ENCODE measurements around the gene FZD10.

Gene FZD10

GRCh38 chr12:130179191-130179590 is 16.9 kb downstream of the FZD10 start:
- DNase-seq (ENCODE audit: low read depth in 2 of 2): no peak

- no peak for DNase-seq (ENCODE audit: low read depth in 2 of 2)
Measured at GRCh38 chr12:130179621-130180020, 17.4 kb downstream of the FZD10 start.

- DNase-seq (ENCODE audit: low read depth in 2 of 2): no peak
Measured at GRCh38 chr12:130181211-130181610, 18.9 kb downstream of the FZD10 start.

- no peak for DNase-seq (ENCODE audit: low read depth in 2 of 2)
Measured at GRCh38 chr12:130183585-130184370, 21.5 kb downstream of the FZD10 start.

GRCh38 chr12:130184404-130185090 is 22.3 kb downstream of the FZD10 start:
- DNase-seq (ENCODE audit: low read depth in 2 of 2): no peak

GRCh38 chr12:130185455-130186391 is 23.5 kb downstream of the FZD10 start:
- DNase-seq (ENCODE audit: low read depth in 2 of 2): no peak

GRCh38 chr12:130186651-130187268 is 24.5 kb downstream of the FZD10 start:
- DNase-seq (ENCODE audit: low read depth in 2 of 2): peak; percentile 13 to 18

GRCh38 chr12:130192642-130193345 is 30.5 kb downstream of the FZD10 start:
- DNase-seq (ENCODE audit: low read depth in 2 of 2): no peak

GRCh38 chr12:130194154-130194553 is 31.9 kb downstream of the FZD10 start:
- no peak for DNase-seq (ENCODE audit: low read depth in 2 of 2)

- no peak for DNase-seq (ENCODE audit: low read depth in 2 of 2)
Measured at GRCh38 chr12:130195369-130195768, 33.1 kb downstream of the FZD10 start.

- DNase-seq (ENCODE audit: low read depth in 2 of 2): no peak
Measured at GRCh38 chr12:130195776-130196175, 33.5 kb downstream of the FZD10 start.

GRCh38 chr12:130196827-130197226 is 34.6 kb downstream of the FZD10 start:
- no peak for DNase-seq (ENCODE audit: low read depth in 2 of 2)

- no peak for DNase-seq (ENCODE audit: low read depth in 2 of 2)
Measured at GRCh38 chr12:130198026-130198662, 35.9 kb downstream of the FZD10 start.

- DNase-seq (ENCODE audit: low read depth in 2 of 2): no peak
Measured at GRCh38 chr12:130198663-130199060, 36.4 kb downstream of the FZD10 start.

GRCh38 chr12:130199581-130200390 is 37.5 kb downstream of the FZD10 start:
- no peak for DNase-seq (ENCODE audit: low read depth in 2 of 2)

GRCh38 chr12:130200445-130200844 is 38.2 kb downstream of the FZD10 start:
- DNase-seq (ENCODE audit: low read depth in 2 of 2): no peak

GRCh38 chr12:130201037-130201436 is 38.8 kb downstream of the FZD10 start:
- no peak for DNase-seq (ENCODE audit: low read depth in 2 of 2)

GRCh38 chr12:130202201-130202600 is 39.9 kb downstream of the FZD10 start:
- DNase-seq (ENCODE audit: low read depth in 2 of 2): no peak

- no peak for DNase-seq (ENCODE audit: low read depth in 2 of 2)
Measured at GRCh38 chr12:130203151-130203550, 40.9 kb downstream of the FZD10 start.

- DNase-seq (ENCODE audit: low read depth in 2 of 2): no peak
Measured at GRCh38 chr12:130204541-130204953, 42.3 kb downstream of the FZD10 start.

All from fibroblast of skin of left quadriceps (primary cell).